ENCODE data around the gene COX10. TPM values are rescaled to one million over a fixed set of nuclear protein-coding genes. Genes with fewer than 3 reads are reported as not detected.
"Not testable (repeated sequence)": the region's sequence is repeated elsewhere in the genome, so short reads cannot be mapped to it uniquely, and the experiment has no call there.

The COX10 gene
- 10 to 100 TPM; 23.9 to 90.9 (median 64.4) TPM for total RNA-seq

DNA sequence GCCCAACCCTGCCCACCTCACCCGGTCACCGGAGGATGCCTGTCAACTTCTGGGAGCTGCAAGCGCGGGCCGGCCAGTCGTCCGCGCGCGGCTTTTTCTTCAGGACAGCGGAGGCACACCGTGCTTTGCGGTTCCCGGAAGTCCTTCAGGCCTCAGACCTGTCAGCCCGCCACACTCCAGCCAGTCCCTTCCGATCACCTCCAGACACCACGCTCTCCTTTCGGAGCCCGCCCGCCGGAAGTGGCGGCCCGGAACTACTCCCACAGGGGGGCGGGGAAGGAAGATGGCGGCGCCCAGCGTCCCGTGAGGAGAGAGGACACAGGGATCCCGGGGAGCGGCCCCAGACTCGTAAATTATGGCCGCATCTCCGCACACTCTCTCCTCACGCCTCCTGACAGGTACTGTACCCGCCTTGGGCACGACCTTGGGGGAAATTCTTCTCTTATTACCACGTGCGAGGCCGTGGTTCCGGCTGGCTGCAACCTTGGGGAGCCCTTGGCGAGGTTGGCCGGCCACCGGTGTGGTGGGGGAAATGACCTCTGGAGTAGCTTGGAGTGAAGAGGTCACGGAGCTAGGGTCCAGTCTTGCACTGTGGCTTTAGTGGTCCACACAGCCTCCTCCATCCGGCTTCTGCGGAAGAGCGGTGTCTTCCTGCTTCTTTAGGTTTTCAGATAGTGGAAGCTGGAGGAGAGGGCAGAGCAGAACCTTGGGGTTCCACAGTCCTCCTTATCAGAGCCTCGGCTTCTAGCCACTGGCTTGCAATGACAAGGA, at the start of gene COX10:
COX10 (plus strand) TSS at position 254 of the 771 bp plus-strand sequence; CDS start at position 356, 102 bp downstream.
- Histone ChIP-seq H3K4me1 (peaks cover 0 to 26% (median 6%) of the 10 kb centered on the region in 4 donors), H3K27me3 (no peaks in the 10 kb centered on the region), H3K4me3 (peak within 1 kb of the TSS; percentile 79 to 97 (median 92)), H3K27ac (peak within 1 kb of the TSS; percentile 80 to 88 (median 82)), H3K9me3 (no peaks in the 10 kb centered on the region), H3K36me3 (no peaks in the 10 kb centered on the region)
- peak; percentile 88 to 95 (median 94) for DNase-seq
- TF ChIP-seq CTCF (IDR thresholded peaks at IDR 0.05) = no peak
- peak; percentile 86 to 91 for TF ChIP-seq POLR2A (IDR thresholded peaks at IDR 0.05)

- H3K4me3 ChIP-seq, H3K9me3 ChIP-seq, H3K27me3 ChIP-seq, DNase-seq, H3K27ac ChIP-seq, H3K36me3 ChIP-seq, H3K4me1 ChIP-seq: not testable (repeated sequence)
Measured at GRCh38 chr17:14021651-14022294, 47.5 kb upstream of the COX10 start.

GRCh38 chr17:14029755-14030154, 39.5 kb upstream of the COX10 start:
- peaks cover 0 to 12% (median 0%) of the 10 kb centered on the region in 3 donors for H3K36me3 ChIP-seq
- H3K27ac ChIP-seq, H3K9me3 ChIP-seq, H3K4me1 ChIP-seq, DNase-seq, H3K4me3 ChIP-seq, H3K27me3 ChIP-seq: not testable (repeated sequence)

DNA sequence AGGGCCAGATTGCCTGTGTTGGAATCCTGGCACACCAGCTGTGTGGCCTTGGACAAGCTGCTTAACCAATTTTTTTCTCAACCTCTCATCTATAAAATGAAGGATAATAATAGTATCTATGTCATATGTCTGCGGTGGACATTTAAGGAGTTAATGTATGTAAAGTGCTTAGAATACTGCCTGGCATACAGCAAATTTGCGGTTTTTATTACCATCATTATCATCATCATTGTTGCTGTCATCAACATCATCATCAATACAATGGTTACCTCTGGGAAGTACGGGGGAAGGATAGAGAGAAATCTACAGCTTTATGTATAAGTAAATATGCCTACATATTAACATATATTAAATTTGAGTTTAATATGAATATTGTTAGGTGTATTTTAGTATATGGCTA, 37.1 kb upstream of the COX10 start:
- H3K27ac ChIP-seq = no peak overlapping the region
- DNase-seq = no peak
- TF ChIP-seq CTCF (IDR thresholded peaks at IDR 0.05) (no peak), POLR2A (IDR thresholded peaks at IDR 0.05) (no peak)
- H3K4me3 ChIP-seq = no peak overlapping the region
- no peaks in the 10 kb centered on the region for H3K4me1 ChIP-seq
- H3K36me3 ChIP-seq = peaks cover 0 to 12% (median 0%) of the 10 kb centered on the region in 3 donors
- H3K27me3 ChIP-seq = no peaks in the 10 kb centered on the region
- H3K9me3 ChIP-seq = no peaks in the 10 kb centered on the region

DNA sequence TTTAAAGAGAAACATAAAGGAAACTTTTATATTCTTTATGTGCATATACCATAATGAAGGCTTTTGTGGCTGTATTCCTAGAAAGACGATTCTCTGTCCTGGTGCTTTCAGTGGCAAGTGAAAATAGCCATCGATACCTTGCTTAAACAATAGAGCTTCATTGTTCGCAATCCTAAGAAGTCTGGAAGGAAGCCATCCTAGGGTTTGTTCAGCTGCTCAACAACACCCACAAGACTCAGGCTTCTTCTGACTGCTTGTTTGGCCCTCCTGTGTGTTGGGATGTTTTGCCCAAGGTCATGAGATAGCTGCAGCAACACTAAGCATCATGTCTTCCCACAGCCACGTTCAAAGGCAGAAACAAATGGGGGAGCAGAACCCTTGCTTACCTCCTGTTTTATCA, 36.1 kb upstream of the COX10 start:
- Histone ChIP-seq H3K4me1 (no peaks in the 10 kb centered on the region), H3K9me3 (no peaks in the 10 kb centered on the region), H3K36me3 (peaks cover 0 to 12% (median 0%) of the 10 kb centered on the region in 3 donors), H3K4me3 (no peak overlapping the region), H3K27me3 (no peaks in the 10 kb centered on the region), H3K27ac (no peak overlapping the region)
- no peak for DNase-seq
- TF ChIP-seq POLR2A (IDR thresholded peaks at IDR 0.05) (no peak), CTCF (IDR thresholded peaks at IDR 0.05) (no peak)

DNA sequence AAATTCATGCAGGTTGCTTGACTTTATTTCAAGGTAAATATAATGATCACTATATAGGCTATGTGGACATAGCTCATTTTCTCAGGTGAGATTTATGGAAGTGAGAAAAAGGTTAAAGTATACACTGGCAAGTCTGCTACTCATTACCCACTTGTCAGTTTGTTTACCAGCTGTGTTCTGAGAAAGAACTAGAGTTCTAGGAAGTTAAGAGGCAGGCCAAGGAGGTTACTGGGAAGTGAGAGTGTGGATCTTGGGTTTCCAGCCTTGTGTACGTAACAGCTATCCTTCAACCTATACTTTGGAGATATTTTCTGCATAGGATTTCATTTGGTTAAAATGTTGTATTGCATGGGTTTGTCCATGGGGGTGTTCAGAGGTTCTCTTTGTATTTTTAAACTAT, 31.9 kb upstream of the COX10 start:
- no peaks in the 10 kb centered on the region for H3K9me3 ChIP-seq
- TF ChIP-seq POLR2A (IDR thresholded peaks at IDR 0.05) (no peak), CTCF (IDR thresholded peaks at IDR 0.05) (no peak)
- peaks cover 0 to 12% (median 0%) of the 10 kb centered on the region in 3 donors for H3K36me3 ChIP-seq
- no peak overlapping the region for H3K4me3 ChIP-seq
- DNase-seq = no peak
- no peaks in the 10 kb centered on the region for H3K27me3 ChIP-seq
- no peak overlapping the region for H3K27ac ChIP-seq
- H3K4me1 ChIP-seq = no peaks in the 10 kb centered on the region
